H9 (cell line): ENCODE data around the gene C1orf52. TPM values are rescaled to one million over a fixed set of nuclear protein-coding genes. Genes with fewer than 3 reads are reported as not detected.

ENCODE experiments used
- DNase-seq: peaks from one replicate; pipeline ENCODE4 v3.0.0-alpha.2; 2017
- H2AFZ ChIP-seq: one replicate; pipeline ENCODE4 v1.6.1; 2013; ENCODE audit warnings: mild to moderate bottlenecking, low read length, control low read depth, moderate library complexity
- H2AK5ac ChIP-seq: 2 replicates; pipeline ENCODE4 v1.6.1; 2013; ENCODE audit warnings: low read length, control low read depth, mixed read lengths; ENCODE audit not compliant: insufficient read length
- H2BK120ac ChIP-seq: one replicate; pipeline ENCODE4 v1.6.1; 2013; ENCODE audit warnings: low read depth, mild to moderate bottlenecking, low read length, control low read depth, inconsistent platforms; ENCODE audit not compliant: poor library complexity, severe bottlenecking
- H2BK12ac ChIP-seq: 2 replicates; pipeline ENCODE4 v1.6.1; 2013; ENCODE audit warnings: low read length, control low read depth, mixed read lengths, low read depth; ENCODE audit not compliant: insufficient read length
- H2BK15ac ChIP-seq: 2 replicates; pipeline ENCODE4 v1.6.1; 2013; ENCODE audit warnings: low read depth, low read length, control low read depth
- H2BK20ac ChIP-seq: one replicate; pipeline ENCODE4 v1.6.1; 2013; ENCODE audit warnings: low read depth, mild to moderate bottlenecking, low read length, control low read depth, inconsistent platforms; ENCODE audit not compliant: poor library complexity, severe bottlenecking
- H2BK5ac ChIP-seq: 2 replicates; pipeline ENCODE4 v1.6.1; 2013; ENCODE audit warnings: low read length, control low read depth, mixed read lengths; ENCODE audit not compliant: insufficient read length
- H3K14ac ChIP-seq: 2 replicates; pipeline ENCODE4 v1.6.1; 2013; ENCODE audit warnings: low read length, control low read depth; ENCODE audit not compliant: insufficient read depth
- H3K18ac ChIP-seq: 2 replicates; pipeline ENCODE4 v1.6.1; 2013; ENCODE audit warnings: low read depth, mild to moderate bottlenecking, mixed read lengths, low read length, control low read depth; ENCODE audit not compliant: insufficient read length
- H3K23ac ChIP-seq: 2 replicates; pipeline ENCODE4 v1.6.1; 2013; ENCODE audit warnings: low read length, control low read depth, mixed read lengths, low read depth; ENCODE audit not compliant: insufficient read length
- H3K23me2 ChIP-seq: 2 replicates; pipeline ENCODE4 v1.6.1; 2013; ENCODE audit warnings: low read depth, mild to moderate bottlenecking, mixed read lengths, low read length, control low read depth; ENCODE audit not compliant: insufficient read length, poor library complexity, severe bottlenecking
- H3K27ac ChIP-seq: 2 replicates; pipeline ENCODE4 v1.5.1; 2013; ENCODE audit warnings: low read length, control low read depth, mixed read lengths, low read depth; ENCODE audit not compliant: insufficient read length
- H3K27me3 ChIP-seq: 2 replicates; pipeline ENCODE4 v1.6.1; 2013; ENCODE audit warnings: low read length, control low read depth, inconsistent platforms; ENCODE audit not compliant: insufficient read depth
- H3K4ac ChIP-seq: 2 replicates; pipeline ENCODE4 v1.6.1; 2013; ENCODE audit warnings: low read depth, mild to moderate bottlenecking, control low read depth, inconsistent platforms, low read length, moderate library complexity
- H3K4me1 ChIP-seq: 2 replicates; pipeline ENCODE4 v1.6.1; 2013; ENCODE audit warnings: low read length, control low read depth, inconsistent platforms; ENCODE audit not compliant: insufficient read depth
- H3K4me2 ChIP-seq: 2 replicates; pipeline ENCODE4 v1.6.1; 2013; ENCODE audit warnings: low read length, control low read depth, mixed read lengths; ENCODE audit not compliant: insufficient read length, insufficient read depth
- H3K56ac ChIP-seq: 2 replicates; pipeline ENCODE4 v1.6.1; 2013; ENCODE audit warnings: low read depth, mild to moderate bottlenecking, mixed read lengths, low read length, control low read depth; ENCODE audit not compliant: insufficient read length
- H3K79me1 ChIP-seq: 2 replicates; pipeline ENCODE4 v1.6.1; 2013; ENCODE audit warnings: low read depth, mild to moderate bottlenecking, moderate library complexity, low read length, control low read depth, inconsistent platforms; ENCODE audit not compliant: insufficient read depth, poor library complexity, severe bottlenecking
- H3K79me2 ChIP-seq: 2 replicates; pipeline ENCODE4 v1.6.1; 2013; ENCODE audit warnings: low read length, control low read depth, inconsistent platforms; ENCODE audit not compliant: insufficient read depth
- H3K9ac ChIP-seq: 2 replicates; pipeline ENCODE4 v1.6.1; 2013; ENCODE audit warnings: low read length, control low read depth, mixed read lengths; ENCODE audit not compliant: insufficient read length; ENCODE audit errors: extremely low read depth
- H3K9me3 ChIP-seq: one replicate; pipeline ENCODE4 v1.6.1; 2013; ENCODE audit warnings: low read depth, low read length, inconsistent platforms; ENCODE audit not compliant: control insufficient read depth
- H3T11ph ChIP-seq: one replicate; pipeline ENCODE4 v1.6.1; 2013; ENCODE audit warnings: mild to moderate bottlenecking, low read length, control low read depth, inconsistent platforms
- H4K20me1 ChIP-seq: one replicate; pipeline ENCODE4 v1.6.1; 2013; ENCODE audit not compliant: control insufficient read depth, insufficient read length, insufficient read depth
- H4K5ac ChIP-seq: 2 replicates; pipeline ENCODE4 v1.6.1; 2013; ENCODE audit warnings: low read depth, mild to moderate bottlenecking, mixed read lengths, low read length, control low read depth; ENCODE audit not compliant: insufficient read length
- H4K8ac ChIP-seq: replicated peaks from 2 replicates; pipeline ENCODE4 v1.6.1; 2013; ENCODE audit warnings: low read length, control low read depth, mixed read lengths, low read depth; ENCODE audit not compliant: insufficient read length
- H4K91ac ChIP-seq: 2 replicates; pipeline ENCODE4 v1.6.1; 2013; ENCODE audit warnings: low read depth, mild to moderate bottlenecking, moderate library complexity, mixed read lengths, low read length, control low read depth; ENCODE audit not compliant: insufficient read length
- H3K27ac Mint-ChIP-seq, 3 experiments: 2 replicates in 2 of 3; 3 replicates in 1 of 3; pipeline ENCODE4 v1.8.0; 2020 to 2021; ENCODE audit warnings: mixed read lengths in 3 of 3, mild to moderate bottlenecking in 1 of 3, moderate library complexity in 1 of 3
- H3K27me3 Mint-ChIP-seq: 2 replicates; pipeline ENCODE4 v1.8.0; 2021; ENCODE audit warnings: low read depth, mild to moderate bottlenecking, moderate library complexity, mixed read lengths
- H3K36me3 Mint-ChIP-seq, 3 experiments: 2 replicates in 2 of 3; 3 replicates in 1 of 3; pipeline ENCODE4 v1.8.0; 2020 to 2021; ENCODE audit warnings: low read depth in 3 of 3, mixed read lengths in 3 of 3; ENCODE audit not compliant: insufficient read depth in 1 of 3
- H3K4me1 Mint-ChIP-seq, 2 experiments: 2 replicates each; pipeline ENCODE4 v1.8.0; 2020; ENCODE audit warnings: mixed read lengths in 2 of 2
- H3K4me3 Mint-ChIP-seq, 2 experiments: 2 replicates in 1 of 2; 3 replicates in 1 of 2; pipeline ENCODE4 v1.8.0; 2020 to 2021; ENCODE audit warnings: mild to moderate bottlenecking in 2 of 2, mixed read lengths in 2 of 2, moderate library complexity in 1 of 2
- H3K9me3 Mint-ChIP-seq, 2 experiments: 2 replicates in 1 of 2; 3 replicates in 1 of 2; pipeline ENCODE4 v1.8.0; 2020; ENCODE audit warnings: mild to moderate bottlenecking in 2 of 2, mixed read lengths in 2 of 2, moderate library complexity in 1 of 2
- CTCF ChIP-seq: fragments of 200-600 bp; sonication (generic); conservative IDR thresholded peaks from 3 replicates; pipeline ENCODE4 v1.8.0; 2021; ENCODE audit warnings: antibody characterized with exemption, mild to moderate bottlenecking
- WGBS: extraction: QIAGEN DNeasy Blood & Tissue Kit; methylation state at CpG from one replicate; pipeline ENCODE4 v1.1.7; 2013; ENCODE audit warnings: missing lambda C conversion rate, low lambda C conversion rate, mixed read lengths; ENCODE audit not compliant: insufficient read length; ENCODE audit errors: extremely low coverage; 5-methylcytosine and 5-hydroxymethylcytosine counted together
- total RNA-seq: library from RNA; stranded (reverse); gene quantifications from 2 replicates; pipeline ENCODE4 v1.2.1, GENCODE V29; 2021

Gene C1orf52
- total RNA-seq, 1 experiment from 2014 or later, result 45.1 TPM

- Histone ChIP-seq H3K4ac (no peak overlapping the region), H3K56ac (no peak overlapping the region), H4K8ac (no peak overlapping the region), H4K91ac (no peak overlapping the region), H2AK5ac (no peak overlapping the region), H3K79me2 (peaks cover 3% of the 10 kb centered on the region; the same call in 1 of the 2 replicates), H3K9ac (no peak overlapping the region), H3K18ac (no peak overlapping the region), H3T11ph (no peak overlapping the region), H2BK5ac (no peak overlapping the region), H2BK120ac (no peak overlapping the region), H3K27ac (no peak overlapping the region), H3K23ac (no peak overlapping the region), H3K27me3 (no peaks in the 10 kb centered on the region), H3K4me1 (no peaks in the 10 kb centered on the region; the same call in 1 of the 2 replicates), H3K4me2 (no peak overlapping the region), H3K23me2 (peaks cover 5% of the 10 kb centered on the region), H3K9me3 (no peaks in the 10 kb centered on the region), H3K14ac (no peak overlapping the region), H2BK12ac (no peak overlapping the region), H2BK20ac (no peak overlapping the region), H4K20me1 (no peaks in the 10 kb centered on the region), H2BK15ac (no peak overlapping the region), H3K79me1 (no peaks in the 10 kb centered on the region), H4K5ac (no peak overlapping the region), H2AFZ (no peak overlapping the region)
- Mint-ChIP-seq H3K4me3 (no peak overlapping the region), H3K4me1 (peaks cover 42 to 44% of the 10 kb centered on the region in 2 experiments), H3K27me3 (no peaks in the 10 kb centered on the region), H3K27ac (no peak overlapping the region), H3K36me3 (no peaks in the 10 kb centered on the region; a peak in 1 of 7 replicates), H3K9me3 (no peaks in the 10 kb centered on the region)
- DNase-seq, result no peak
- no peak for TF ChIP-seq CTCF
- no CpG with 5 or more reads among the region's 2 CpGs for WGBS
Measured at GRCh38 chr1:85203573-85204171, 55.8 kb downstream of the C1orf52 start.
